Neural cell (in vitro differentiated cells): ENCODE results near the gene CKB. TPM values are rescaled to one million over a fixed set of nuclear protein-coding genes. Genes with fewer than 3 reads are reported as not detected.

Experiments
- H2AFZ ChIP-seq: fragments of 200-600, 300-800 bp; sonication (generic), shearing (Covaris generic); 2 replicates; pipeline ENCODE4 v1.6.0; 2014; ENCODE audit warnings: low read depth, mild to moderate bottlenecking, antibody characterized with exemption, low read length, moderate library complexity
- H3F3A ChIP-seq: fragments of 200-600 bp; shearing (Covaris generic); 2 replicates; pipeline ENCODE4 v1.6.1; 2016; ENCODE audit warnings: mild to moderate bottlenecking, moderate library complexity, mixed read lengths, antibody characterized with exemption, low read length; ENCODE audit not compliant: insufficient read depth, poor library complexity, severe bottlenecking
- H3K27ac ChIP-seq: fragments of 200-600, 300-800 bp; sonication (generic), shearing (Covaris generic); 2 replicates; pipeline ENCODE4 v1.5.1; 2014; ENCODE audit warnings: mild to moderate bottlenecking, low read length, moderate library complexity
- H3K27me3 ChIP-seq: fragments of 300-800, 200-600 bp; sonication (generic), shearing (Covaris generic); 2 replicates; pipeline ENCODE4 v1.6.0; 2014; ENCODE audit warnings: mild to moderate bottlenecking, low read depth, low read length, moderate library complexity; ENCODE audit not compliant: insufficient read depth
- H3K36me3 ChIP-seq: fragments of 300-800, 200-600 bp; sonication (generic), shearing (Covaris generic); 2 replicates; pipeline ENCODE4 v1.5.1; 2014; ENCODE audit warnings: mild to moderate bottlenecking, antibody characterized with exemption, low read length, moderate library complexity; ENCODE audit not compliant: insufficient read depth
- H3K4me2 ChIP-seq: fragments of 300-800, 200-600 bp; sonication (generic), shearing (Covaris generic); 2 replicates; pipeline ENCODE4 v1.6.0; 2014; ENCODE audit warnings: mild to moderate bottlenecking, low read length
- H3K4me3 ChIP-seq: fragments of 300-800, 200-600 bp; sonication (generic), shearing (Covaris generic); 2 replicates; pipeline ENCODE4 v1.5.1; 2014; ENCODE audit warnings: mild to moderate bottlenecking, low read length, moderate library complexity
- H3K79me2 ChIP-seq: fragments of 200-600 bp; shearing (Covaris generic); replicated peaks from 2 replicates; pipeline ENCODE4 v1.6.0; 2014; ENCODE audit warnings: mild to moderate bottlenecking, low read length, moderate library complexity; ENCODE audit not compliant: insufficient read depth
- H3K9ac ChIP-seq: fragments of 300-800, 200-600 bp; sonication (generic), shearing (Covaris generic); 2 replicates; pipeline ENCODE4 v1.6.1; 2016; ENCODE audit warnings: mild to moderate bottlenecking, low read length, mixed read lengths
- H3K9me2 ChIP-seq: fragments of 200-600 bp; shearing (Covaris generic); 2 replicates; pipeline ENCODE4 v1.6.1; 2016; ENCODE audit warnings: mild to moderate bottlenecking, low read length, mixed read lengths; ENCODE audit not compliant: insufficient read depth
- H3K9me3 ChIP-seq: fragments of 200-600, 300-800 bp; sonication (generic), shearing (Covaris generic); 2 replicates; pipeline ENCODE4 v1.6.1; 2016; ENCODE audit warnings: mild to moderate bottlenecking, mixed run types, low read length, moderate library complexity, mixed read lengths
- H4K20me1 ChIP-seq: fragments of 200-600 bp; shearing (Covaris generic); 2 replicates; pipeline ENCODE4 v1.6.1; 2016; ENCODE audit warnings: mild to moderate bottlenecking, mixed run types; ENCODE audit not compliant: insufficient read depth
- EP300 ChIP-seq: fragments of 450-650 bp; conservative IDR thresholded peaks from 2 replicates; pipeline ENCODE4 v1.6.1; 2014; ENCODE audit warnings: antibody characterized with exemption, mild to moderate bottlenecking, moderate library complexity; ENCODE audit not compliant: poor library complexity, severe bottlenecking
- EZH2 ChIP-seq: fragments of 200-600, 300-800 bp; shearing (Covaris generic), sonication (generic); IDR thresholded peaks from 2 replicates; pipeline ENCODE4 v1.6.1; 2014; ENCODE audit warnings: antibody characterized with exemption, low read length, borderline replicate concordance, mild to moderate bottlenecking; ENCODE audit not compliant: insufficient read depth, poor library complexity, severe bottlenecking
- MXI1 ChIP-seq: fragments of 450-650 bp; conservative IDR thresholded peaks from 2 replicates; pipeline ENCODE4 v1.6.1; 2014; ENCODE audit warnings: antibody characterized with exemption, mild to moderate bottlenecking; ENCODE audit not compliant: poor library complexity, severe bottlenecking
- POLR2AphosphoS5 ChIP-seq: IDR thresholded peaks from 2 replicates; pipeline ENCODE4 v1.6.1; 2012
- RAD21 ChIP-seq: fragments of 450-650 bp; conservative IDR thresholded peaks from 2 replicates; pipeline ENCODE4 v1.6.1; 2014; ENCODE audit warnings: antibody characterized with exemption, mild to moderate bottlenecking, moderate library complexity
- SMC3 ChIP-seq: fragments of 450-650 bp; conservative IDR thresholded peaks from 2 replicates; pipeline ENCODE4 v1.6.1; 2014; ENCODE audit warnings: antibody characterized with exemption, mild to moderate bottlenecking, moderate library complexity; ENCODE audit not compliant: poor library complexity
- TAF1 ChIP-seq: IDR thresholded peaks from 2 replicates; pipeline ENCODE4 v1.6.1; 2012; ENCODE audit warnings: low read depth
- polyA plus RNA-seq: library from polyadenylated mRNA; depleted of rRNA; stranded (reverse); fragments of >200 nt; gene quantifications from 2 replicates; pipeline ENCODE4 v1.2.3, GENCODE V29; 2014
- TF ChIP-seq, protein P1 (sequence below): fragments of 450-650 bp; IDR thresholded peaks from 2 replicates; pipeline ENCODE4 v1.5.1; 2014; ENCODE audit warnings: antibody characterized with exemption, mild to moderate bottlenecking, moderate library complexity; ENCODE audit not compliant: poor library complexity, severe bottlenecking
- TF ChIP-seq, protein P2 (sequence below): IDR thresholded peaks from 2 replicates; pipeline ENCODE4 v1.6.1; 2012; ENCODE audit warnings: borderline replicate concordance

CKB gene
- polyA plus RNA-seq, 1 donor from 2014 or later = 918 TPM

DNA sequence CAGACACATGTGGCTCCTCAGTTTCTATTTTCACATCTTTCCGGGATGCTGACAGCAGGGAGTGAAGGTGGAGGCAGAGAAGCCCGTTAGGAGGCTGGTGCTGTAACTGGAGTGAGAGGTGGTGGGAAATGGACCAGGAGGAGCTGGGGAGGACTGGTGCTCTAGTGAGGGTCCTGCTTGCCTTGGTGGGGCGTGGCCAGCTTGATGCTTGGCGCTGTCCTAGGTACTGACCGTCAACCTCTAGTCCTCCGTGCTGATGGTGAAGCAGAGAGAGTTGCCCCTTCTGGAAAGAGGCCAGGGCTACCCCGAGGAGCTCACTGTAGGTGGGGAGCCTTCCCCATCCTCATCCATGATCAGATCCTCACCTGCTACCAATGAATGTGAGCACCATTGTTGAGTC lies 7.8 kb upstream of the CKB start:
- H3K27ac ChIP-seq = no peak overlapping the region
- TF ChIP-seq POLR2AphosphoS5 (no peak), TAF1 (no peak)
- peak overlapping the region; percentile 92 for H3K4me3 ChIP-seq
- H3K9me3 ChIP-seq = no peaks in the 10 kb centered on the region
- no peaks in the 10 kb centered on the region for H3K27me3 ChIP-seq
- no peaks in the 10 kb centered on the region for H4K20me1 ChIP-seq
- no peaks in the 10 kb centered on the region for H3K9me2 ChIP-seq
- H3F3A ChIP-seq = no peaks in the 10 kb centered on the region
- H3K9ac ChIP-seq = no peak overlapping the region
- no peak overlapping the region for H2AFZ ChIP-seq
- no peaks in the 10 kb centered on the region for H3K36me3 ChIP-seq
- no peak overlapping the region for H3K4me2 ChIP-seq
- peaks cover 15% of the 10 kb centered on the region for H3K79me2 ChIP-seq

DNA sequence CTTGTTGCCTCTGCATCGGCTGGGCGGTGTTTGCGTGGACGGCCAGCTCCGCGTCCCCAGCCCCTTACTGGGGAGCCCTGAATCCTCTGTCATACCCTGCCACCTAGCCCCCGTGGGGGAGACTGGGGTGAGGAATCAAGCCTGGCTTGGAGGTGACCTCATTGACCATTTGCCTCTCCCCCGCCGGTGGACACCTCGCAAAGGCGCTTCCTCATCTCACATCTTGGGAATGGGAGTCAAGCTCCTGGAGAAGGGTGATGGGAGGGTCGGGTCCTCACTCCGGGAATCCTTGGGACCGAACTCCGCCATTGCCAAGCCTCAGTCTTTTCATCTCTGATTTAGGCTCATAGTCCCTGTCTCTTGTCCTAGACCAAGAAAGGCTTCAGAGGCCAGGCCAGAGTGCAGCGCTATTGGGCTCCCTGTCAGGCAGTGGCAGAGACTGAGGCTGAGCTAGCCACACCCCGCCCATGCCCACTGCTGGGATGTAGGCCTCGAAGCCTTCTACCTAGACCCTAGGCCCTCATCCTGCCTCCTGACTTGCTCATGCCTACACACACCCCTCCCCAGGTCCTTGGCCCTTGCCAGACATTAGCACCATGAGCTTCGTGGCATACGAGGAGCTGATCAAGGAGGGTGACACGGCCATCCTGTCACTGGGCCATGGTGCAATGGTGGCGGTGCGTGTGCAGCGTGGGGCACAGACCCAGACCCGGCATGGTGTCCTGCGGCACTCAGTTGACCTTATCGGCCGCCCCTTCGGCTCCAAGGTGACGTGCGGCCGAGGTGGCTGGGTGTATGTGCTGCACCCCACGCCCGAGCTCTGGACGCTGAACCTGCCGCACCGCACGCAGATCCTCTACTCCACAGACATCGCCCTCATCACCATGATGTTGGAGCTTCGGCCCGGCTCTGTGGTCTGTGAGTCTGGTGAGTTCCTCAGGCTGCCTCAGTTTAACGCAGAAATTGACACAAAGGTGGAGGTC lies 7.0 kb upstream of the CKB start:
- Histone ChIP-seq H3K79me2 (peaks cover 15% of the 10 kb centered on the region), H3K4me3 (peak overlapping the region; percentile 92), H3K9me3 (no peaks in the 10 kb centered on the region), H3K27ac (no peak overlapping the region), H3K36me3 (no peaks in the 10 kb centered on the region), H3K4me2 (peak overlapping the region; percentile 91), H2AFZ (no peak overlapping the region), H3K9ac (peak overlapping the region; percentile 65), H3K27me3 (no peaks in the 10 kb centered on the region), H4K20me1 (no peaks in the 10 kb centered on the region), H3F3A (no peaks in the 10 kb centered on the region), H3K9me2 (no peaks in the 10 kb centered on the region)
- TF ChIP-seq SMC3 = no peak
- TF ChIP-seq EZH2 = no peak
- TF ChIP-seq, protein P1, sequence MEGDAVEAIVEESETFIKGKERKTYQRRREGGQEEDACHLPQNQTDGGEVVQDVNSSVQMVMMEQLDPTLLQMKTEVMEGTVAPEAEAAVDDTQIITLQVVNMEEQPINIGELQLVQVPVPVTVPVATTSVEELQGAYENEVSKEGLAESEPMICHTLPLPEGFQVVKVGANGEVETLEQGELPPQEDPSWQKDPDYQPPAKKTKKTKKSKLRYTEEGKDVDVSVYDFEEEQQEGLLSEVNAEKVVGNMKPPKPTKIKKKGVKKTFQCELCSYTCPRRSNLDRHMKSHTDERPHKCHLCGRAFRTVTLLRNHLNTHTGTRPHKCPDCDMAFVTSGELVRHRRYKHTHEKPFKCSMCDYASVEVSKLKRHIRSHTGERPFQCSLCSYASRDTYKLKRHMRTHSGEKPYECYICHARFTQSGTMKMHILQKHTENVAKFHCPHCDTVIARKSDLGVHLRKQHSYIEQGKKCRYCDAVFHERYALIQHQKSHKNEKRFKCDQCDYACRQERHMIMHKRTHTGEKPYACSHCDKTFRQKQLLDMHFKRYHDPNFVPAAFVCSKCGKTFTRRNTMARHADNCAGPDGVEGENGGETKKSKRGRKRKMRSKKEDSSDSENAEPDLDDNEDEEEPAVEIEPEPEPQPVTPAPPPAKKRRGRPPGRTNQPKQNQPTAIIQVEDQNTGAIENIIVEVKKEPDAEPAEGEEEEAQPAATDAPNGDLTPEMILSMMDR = no peak
- TF ChIP-seq POLR2AphosphoS5 = no peak
- TF ChIP-seq RAD21 = no peak
- no peak for TF ChIP-seq MXI1
- TF ChIP-seq TAF1 = no peak
- TF ChIP-seq EP300 = no peak

DNA sequence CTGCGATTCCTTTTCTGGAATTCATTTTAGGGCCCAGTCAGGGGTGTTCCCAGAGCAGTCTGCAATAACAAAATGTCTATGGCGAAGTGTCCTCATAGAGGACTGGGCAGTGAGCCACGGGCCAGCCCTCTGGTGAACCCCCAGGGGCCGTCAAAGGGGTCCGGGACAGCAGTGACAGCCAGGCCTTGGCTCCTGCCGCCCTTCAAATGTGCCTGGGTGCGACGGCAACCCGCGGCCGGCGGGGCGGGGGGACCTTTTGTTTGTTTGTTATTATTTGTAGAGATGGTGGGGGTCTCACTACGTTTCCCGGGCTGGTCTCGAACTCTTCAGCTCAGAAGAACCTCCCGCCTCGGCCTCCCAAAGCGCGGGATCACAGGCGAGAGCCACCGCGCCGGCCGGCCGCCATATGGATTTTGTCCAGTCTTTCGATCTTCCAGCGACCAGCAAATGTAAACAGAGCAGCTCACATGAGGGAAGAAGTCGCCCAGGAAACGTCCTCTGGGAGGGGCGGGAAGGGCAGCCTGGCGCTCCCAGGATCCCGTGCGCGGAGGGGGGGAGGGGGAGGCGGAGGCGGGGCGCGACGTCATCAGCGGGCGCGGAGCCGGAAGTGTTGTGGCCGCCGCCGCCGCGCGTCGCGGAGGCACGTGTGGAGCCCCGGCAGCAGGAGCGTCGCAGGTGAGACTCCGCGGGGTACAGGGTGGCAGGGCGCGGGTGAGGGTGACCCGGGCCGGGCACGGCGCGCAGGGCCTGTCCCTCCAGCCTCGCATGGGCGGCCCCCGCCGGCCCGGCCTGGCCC lies 6.2 kb upstream of the CKB start, which contains the start of gene TRMT61A:
TRMT61A (plus strand) TSS at position 610 of the 796 bp plus-strand sequence. CDS start 783 bp downstream, outside the sequence.
- Histone ChIP-seq H3K4me3 (peak within 1 kb of the TSS; percentile 92), H3K4me2 (peak within 1 kb of the TSS; percentile 91), H3K9ac (peak within 1 kb of the TSS; percentile 81), H3K27ac (peak within 1 kb of the TSS; percentile 88), H2AFZ (no peak within 1 kb of the TSS), H3K79me2 (peaks cover 15% of the 10 kb centered on the region), H4K20me1 (no peaks in the 10 kb centered on the region), H3K9me2 (no peaks in the 10 kb centered on the region), H3F3A (no peaks in the 10 kb centered on the region), H3K27me3 (no peaks in the 10 kb centered on the region), H3K36me3 (no peaks in the 10 kb centered on the region), H3K9me3 (no peaks in the 10 kb centered on the region)
- TF ChIP-seq, protein P2, sequence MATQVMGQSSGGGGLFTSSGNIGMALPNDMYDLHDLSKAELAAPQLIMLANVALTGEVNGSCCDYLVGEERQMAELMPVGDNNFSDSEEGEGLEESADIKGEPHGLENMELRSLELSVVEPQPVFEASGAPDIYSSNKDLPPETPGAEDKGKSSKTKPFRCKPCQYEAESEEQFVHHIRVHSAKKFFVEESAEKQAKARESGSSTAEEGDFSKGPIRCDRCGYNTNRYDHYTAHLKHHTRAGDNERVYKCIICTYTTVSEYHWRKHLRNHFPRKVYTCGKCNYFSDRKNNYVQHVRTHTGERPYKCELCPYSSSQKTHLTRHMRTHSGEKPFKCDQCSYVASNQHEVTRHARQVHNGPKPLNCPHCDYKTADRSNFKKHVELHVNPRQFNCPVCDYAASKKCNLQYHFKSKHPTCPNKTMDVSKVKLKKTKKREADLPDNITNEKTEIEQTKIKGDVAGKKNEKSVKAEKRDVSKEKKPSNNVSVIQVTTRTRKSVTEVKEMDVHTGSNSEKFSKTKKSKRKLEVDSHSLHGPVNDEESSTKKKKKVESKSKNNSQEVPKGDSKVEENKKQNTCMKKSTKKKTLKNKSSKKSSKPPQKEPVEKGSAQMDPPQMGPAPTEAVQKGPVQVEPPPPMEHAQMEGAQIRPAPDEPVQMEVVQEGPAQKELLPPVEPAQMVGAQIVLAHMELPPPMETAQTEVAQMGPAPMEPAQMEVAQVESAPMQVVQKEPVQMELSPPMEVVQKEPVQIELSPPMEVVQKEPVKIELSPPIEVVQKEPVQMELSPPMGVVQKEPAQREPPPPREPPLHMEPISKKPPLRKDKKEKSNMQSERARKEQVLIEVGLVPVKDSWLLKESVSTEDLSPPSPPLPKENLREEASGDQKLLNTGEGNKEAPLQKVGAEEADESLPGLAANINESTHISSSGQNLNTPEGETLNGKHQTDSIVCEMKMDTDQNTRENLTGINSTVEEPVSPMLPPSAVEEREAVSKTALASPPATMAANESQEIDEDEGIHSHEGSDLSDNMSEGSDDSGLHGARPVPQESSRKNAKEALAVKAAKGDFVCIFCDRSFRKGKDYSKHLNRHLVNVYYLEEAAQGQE = peak; percentile 59
- TF ChIP-seq RAD21 = no peak
- TF ChIP-seq, protein P1 = no peak
- TF ChIP-seq EZH2 = no peak
- peak; percentile 78 for TF ChIP-seq POLR2AphosphoS5
- TF ChIP-seq EP300 = peak; percentile 17
- peak; percentile 99 for TF ChIP-seq MXI1
- peak; percentile 16 for TF ChIP-seq SMC3
